ENCODE measurements around the gene ERC2.

The ERC2 gene

GRCh38 chr3:55645422-55645821 is 822.8 kb downstream of the ERC2 start:
- no peak for DNase-seq (ENCODE audit: low read depth)

- DNase-seq (ENCODE audit: low read depth), result no peak
These were observed 825.0 kb downstream of the ERC2 start for GRCh38 chr3:55643283-55643682.

GRCh38 chr3:55641964-55642363 is 826.3 kb downstream of the ERC2 start:
- no peak for DNase-seq (ENCODE audit: low read depth)

- no peak for DNase-seq (ENCODE audit: low read depth)
These were observed 828.1 kb downstream of the ERC2 start for GRCh38 chr3:55639896-55640765.

GRCh38 chr3:55639143-55639542 is 829.1 kb downstream of the ERC2 start:
- no peak for DNase-seq (ENCODE audit: low read depth)

GRCh38 chr3:55637906-55638638 is 830.2 kb downstream of the ERC2 start:
- DNase-seq (ENCODE audit: low read depth), result no peak

GRCh38 chr3:55636300-55637195 is 831.7 kb downstream of the ERC2 start:
- DNase-seq (ENCODE audit: low read depth), result no peak

GRCh38 chr3:55634345-55634744 is 833.9 kb downstream of the ERC2 start:
- no peak for DNase-seq (ENCODE audit: low read depth)

GRCh38 chr3:55633333-55633732 is 834.9 kb downstream of the ERC2 start:
- DNase-seq (ENCODE audit: low read depth), result no peak

- DNase-seq (ENCODE audit: low read depth), result no peak
These were observed 836.4 kb downstream of the ERC2 start for GRCh38 chr3:55631766-55632331.

- DNase-seq (ENCODE audit: low read depth), result no peak
These were observed 837.4 kb downstream of the ERC2 start for GRCh38 chr3:55630921-55631299.

GRCh38 chr3:55630280-55630920 is 837.9 kb downstream of the ERC2 start:
- DNase-seq (ENCODE audit: low read depth), result no peak

- no peak for DNase-seq (ENCODE audit: low read depth)
These were observed 838.8 kb downstream of the ERC2 start for GRCh38 chr3:55629432-55629831.

GRCh38 chr3:55626279-55626665 is 842.0 kb downstream of the ERC2 start:
- DNase-seq (ENCODE audit: low read depth), result no peak

- DNase-seq (ENCODE audit: low read depth), result no peak
These were observed 844.0 kb downstream of the ERC2 start for GRCh38 chr3:55624238-55624637.

- DNase-seq (ENCODE audit: low read depth), result no peak
These were observed 844.5 kb downstream of the ERC2 start for GRCh38 chr3:55623786-55624185.

GRCh38 chr3:55622733-55623132 is 845.5 kb downstream of the ERC2 start:
- no peak for DNase-seq (ENCODE audit: low read depth)

- no peak for DNase-seq (ENCODE audit: low read depth)
These were observed 846.2 kb downstream of the ERC2 start for GRCh38 chr3:55622116-55622515.

- DNase-seq (ENCODE audit: low read depth), result no peak
These were observed 846.6 kb downstream of the ERC2 start for GRCh38 chr3:55621648-55622047.

- no peak for DNase-seq (ENCODE audit: low read depth)
These were observed 847.2 kb downstream of the ERC2 start for GRCh38 chr3:55621026-55621422.

GRCh38 chr3:55620351-55621025 is 847.8 kb downstream of the ERC2 start:
- DNase-seq (ENCODE audit: low read depth), result no peak
